ENCODE results near the gene TTLL12. TPM values are rescaled to one million over a fixed set of nuclear protein-coding genes. Genes with fewer than 3 reads are reported as not detected.

Gene TTLL12
- total and polyA plus RNA-seq, 2 of the 8 experiments (the other 6 are each of a cell fraction or from before 2014, with no cell fraction given) = 101 to 124 TPM

DNA sequence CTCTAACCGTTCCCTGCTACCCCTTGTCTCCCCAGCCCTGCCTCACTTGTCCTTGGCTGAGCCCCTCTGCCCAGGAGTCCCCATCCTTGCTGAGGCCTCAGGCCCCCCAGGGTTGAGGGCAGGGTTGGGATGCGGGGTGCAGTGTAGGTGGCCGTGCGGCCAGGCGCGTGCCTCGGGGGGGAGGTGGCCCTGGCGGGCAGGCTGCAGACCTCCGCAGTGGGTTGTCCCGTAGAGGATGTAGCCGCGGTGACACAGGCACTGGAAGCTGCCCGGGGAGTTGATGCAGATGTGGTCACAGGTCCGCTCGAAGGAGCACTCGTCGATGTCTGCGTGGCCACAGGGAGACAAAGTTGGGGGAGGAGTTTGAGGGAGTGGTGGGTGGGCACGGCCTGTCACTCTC lies 41.9 kb upstream of the TTLL12 start:
- no peaks in the 10 kb centered on the region for H3K36me3 ChIP-seq (ENCODE audit: control insufficient read depth in 2 of 4, insufficient read depth in 4 of 4, low read length in 3 of 4)
- H3K56ac ChIP-seq (replicated peaks; ENCODE audit: insufficient read length, low read depth, low read length) = no peak overlapping the region
- no peak overlapping the region; the same call in 1 of the 2 replicates for H4K8ac ChIP-seq (ENCODE audit: extremely low read depth, insufficient read depth, low read length)
- FAIRE-seq (no peak), DNase-seq (ENCODE audit: low read depth in 1 of 2, low spot score in 2 of 2) (no peak)
- H2BK5ac ChIP-seq (ENCODE audit: low read depth, low read length) = no peak overlapping the region
- TF ChIP-seq RNF2 (IDR thresholded peaks at IDR 0.05; ENCODE audit: borderline replicate concordance, low read depth, low read length, missing control alignments, poor library complexity, severe bottlenecking) (no peak), SP4 (IDR thresholded peaks at IDR 0.05; ENCODE audit: low read length) (no peak), ZNF274 (IDR thresholded peaks at IDR 0.05; ENCODE audit: borderline replicate concordance, extremely low read depth, low read length) (no peak), GTF2F1 (IDR thresholded peaks at IDR 0.05; ENCODE audit: borderline replicate concordance, low read depth, low read length) (no peak), KDM4A (IDR thresholded peaks at IDR 0.05; ENCODE audit: low read depth, low read length, severe bottlenecking) (no peak), SUZ12 (IDR thresholded peaks at IDR 0.05; ENCODE audit: low read length) (no peak)
- TF ChIP-seq, protein P1, sequence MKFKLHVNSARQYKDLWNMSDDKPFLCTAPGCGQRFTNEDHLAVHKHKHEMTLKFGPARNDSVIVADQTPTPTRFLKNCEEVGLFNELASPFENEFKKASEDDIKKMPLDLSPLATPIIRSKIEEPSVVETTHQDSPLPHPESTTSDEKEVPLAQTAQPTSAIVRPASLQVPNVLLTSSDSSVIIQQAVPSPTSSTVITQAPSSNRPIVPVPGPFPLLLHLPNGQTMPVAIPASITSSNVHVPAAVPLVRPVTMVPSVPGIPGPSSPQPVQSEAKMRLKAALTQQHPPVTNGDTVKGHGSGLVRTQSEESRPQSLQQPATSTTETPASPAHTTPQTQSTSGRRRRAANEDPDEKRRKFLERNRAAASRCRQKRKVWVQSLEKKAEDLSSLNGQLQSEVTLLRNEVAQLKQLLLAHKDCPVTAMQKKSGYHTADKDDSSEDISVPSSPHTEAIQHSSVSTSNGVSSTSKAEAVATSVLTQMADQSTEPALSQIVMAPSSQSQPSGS (IDR thresholded peaks at IDR 0.05; ENCODE audit: low read length) = no peak
- TF ChIP-seq, protein P2, sequence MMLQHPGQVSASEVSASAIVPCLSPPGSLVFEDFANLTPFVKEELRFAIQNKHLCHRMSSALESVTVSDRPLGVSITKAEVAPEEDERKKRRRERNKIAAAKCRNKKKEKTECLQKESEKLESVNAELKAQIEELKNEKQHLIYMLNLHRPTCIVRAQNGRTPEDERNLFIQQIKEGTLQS (IDR thresholded peaks at IDR 0.05; ENCODE audit: insufficient read depth, low read depth, low read length) = no peak
- peak overlapping the region; percentile 80; the same call in 1 of the 2 replicates for H2BK12ac ChIP-seq (ENCODE audit: low read depth, low read length)
- H2BK20ac ChIP-seq (ENCODE audit: low read length) = no peak overlapping the region
- no peak overlapping the region for H3K27ac ChIP-seq (ENCODE audit: low read depth, low read length)
- H2BK120ac ChIP-seq (replicated peaks; ENCODE audit: low read depth, low read length) = no peak overlapping the region
- no peak overlapping the region for H2AFZ ChIP-seq (ENCODE audit: low read length)
- no peaks in the 10 kb centered on the region for H3K79me2 ChIP-seq (ENCODE audit: control insufficient read depth in 1 of 2, insufficient read depth in 2 of 2, low read length in 2 of 2)
- H3K9ac ChIP-seq (replicated peaks in 1 of 4; ENCODE audit: extremely low read depth in 1 of 4, low read depth in 3 of 4, low read length in 3 of 4) = no peak overlapping the region
- no peak overlapping the region; the same call in 1 of the 2 replicates for H2AK5ac ChIP-seq (ENCODE audit: low read depth, low read length)
- H3K4me1 ChIP-seq (replicated peaks in 1 of 4; ENCODE audit: control insufficient read depth in 3 of 4, insufficient read depth in 4 of 4, low read length in 3 of 4) = peaks cover 0 to 19% (median 14%) of the 10 kb centered on the region in 4 experiments; a peak in 6 of 7 replicates
- no peak overlapping the region for H3K23ac ChIP-seq (ENCODE audit: insufficient read length)
- ChIA-PET POLR2A (ENCODE audit: partially characterized antibody) (interaction anchor here (1.5 to 1.6 kb wide), 2 partner anchors 15 to 20 kb away, joined by 4 read pairs; no protein-coding TSS in a partner anchor), CTCF (ENCODE audit: partially characterized antibody) (interaction anchor here (0.5 to 26.8 kb wide), 46 partner anchors 10 to 803 kb away, joined by 3 to 388 read pairs (median 4); partner anchors contain the start of gene TTLL12)
- no peaks in the 10 kb centered on the region for H3K79me1 ChIP-seq (ENCODE audit: low read depth, low read length)
- no peaks in the 10 kb centered on the region for H4K20me1 ChIP-seq (replicated peaks in 1 of 2; ENCODE audit: control insufficient read depth in 1 of 2, insufficient read depth in 2 of 2, low read length in 2 of 2)
- H2BK15ac ChIP-seq (ENCODE audit: low read length) = no peak overlapping the region; the same call in 1 of the 2 replicates
- H3K4me3 ChIP-seq (ENCODE audit: extremely low read depth in 1 of 4, insufficient read depth in 2 of 4, low read depth in 3 of 4, low read length in 4 of 4) = no peak overlapping the region
- H3K9me3 ChIP-seq (ENCODE audit: insufficient read depth in 2 of 2, low read depth in 1 of 2, low read length in 1 of 2) = no peaks in the 10 kb centered on the region
- no peak overlapping the region for H3K14ac ChIP-seq (ENCODE audit: insufficient read length)
- no peak overlapping the region for H4K91ac ChIP-seq (replicated peaks; ENCODE audit: insufficient read length, low read length)
- H3K18ac ChIP-seq (ENCODE audit: extremely low read depth, low read length) = no peak overlapping the region
- no peak overlapping the region for H4K5ac ChIP-seq (ENCODE audit: insufficient read length, low read depth, low read length)
- 92% methylated on average over 16 of the region's 19 CpGs; no CpG with 5 or more reads in 1 of the 2 experiments for WGBS, 2 experiments (ENCODE audit: extremely low coverage in 1 of 2, insufficient coverage in 1 of 2, insufficient read length in 1 of 2, insufficient replicate concordance in 2 of 2, low coverage in 1 of 2, low lambda C conversion rate in 2 of 2, missing lambda C conversion rate in 1 of 2)
- H3K27me3 ChIP-seq (replicated peaks in 1 of 4; ENCODE audit: control insufficient read depth in 3 of 4, extremely low read depth in 1 of 4, insufficient read depth in 3 of 4, low read length in 3 of 4) = peaks cover 0 to 4% (median 3%) of the 10 kb centered on the region in 4 experiments; a peak in 2 of 7 replicates
- no peak overlapping the region for H3K4ac ChIP-seq (replicated peaks; ENCODE audit: insufficient read length, low read depth, low read length)
- H3K4me2 ChIP-seq (ENCODE audit: insufficient read depth in 1 of 2, low read depth in 2 of 2, low read length in 2 of 2) = no peak overlapping the region
- no peaks in the 10 kb centered on the region; the same call in 1 of the 2 replicates for H3K23me2 ChIP-seq (ENCODE audit: low read depth, low read length)
